Measurements from ENCODE around the gene MAP4K2. TPM values are rescaled to one million over a fixed set of nuclear protein-coding genes. Genes with fewer than 3 reads are reported as not detected.

MAP4K2 gene
- total and polyA plus RNA-seq, 2 of the 8 experiments (the other 6 are each of a cell fraction or from before 2014, with no cell fraction given): 20.1 to 20.7 TPM

DNA sequence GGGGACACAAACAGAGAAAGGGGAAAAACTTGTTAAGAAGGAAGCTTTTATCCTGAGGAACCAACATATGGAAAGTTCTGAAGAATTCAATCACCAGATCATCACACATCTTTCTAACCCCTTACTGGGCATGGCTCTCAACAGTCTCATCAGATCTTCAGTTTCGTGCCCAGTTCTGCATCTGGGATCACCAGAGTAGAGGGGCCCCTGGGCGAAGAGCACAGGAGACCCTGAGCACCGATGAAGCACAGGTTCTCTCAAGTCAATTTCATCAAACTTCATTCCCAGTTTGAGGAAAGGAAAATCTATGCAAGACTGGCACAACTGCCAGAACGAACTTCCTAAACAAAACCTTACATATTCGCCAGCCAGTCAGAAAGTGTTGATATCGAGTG is 34.7 kb downstream of the MAP4K2 start:
- Histone ChIP-seq H3K9me3 (ENCODE audit: insufficient read depth in 2 of 2, low read depth in 1 of 2, low read length in 1 of 2) (no peaks in the 10 kb centered on the region), H3K4me3 (ENCODE audit: extremely low read depth in 1 of 4, insufficient read depth in 2 of 4, low read depth in 3 of 4, low read length in 4 of 4) (no peak overlapping the region), H2AFZ (ENCODE audit: low read length) (no peak overlapping the region), H3K27ac (ENCODE audit: low read depth, low read length) (no peak overlapping the region), H3K4ac (replicated peaks; ENCODE audit: insufficient read length, low read depth, low read length) (no peak overlapping the region), H2AK5ac (ENCODE audit: low read depth, low read length) (no peak overlapping the region), H3K9ac (replicated peaks in 1 of 4; ENCODE audit: extremely low read depth in 1 of 4, low read depth in 3 of 4, low read length in 3 of 4) (no peak overlapping the region), H3K79me2 (ENCODE audit: control insufficient read depth in 1 of 2, insufficient read depth in 2 of 2, low read length in 2 of 2) (peaks cover 5 to 45% of the 10 kb centered on the region in 2 experiments; a peak in 3 of 4 replicates), H3K4me1 (replicated peaks in 1 of 4; ENCODE audit: control insufficient read depth in 3 of 4, insufficient read depth in 4 of 4, low read length in 3 of 4) (peaks cover 16 to 36% (median 30%) of the 10 kb centered on the region in 4 experiments), H4K20me1 (replicated peaks in 1 of 2; ENCODE audit: control insufficient read depth in 1 of 2, insufficient read depth in 2 of 2, low read length in 2 of 2) (peaks cover 28 to 44% of the 10 kb centered on the region in 2 experiments), H3K27me3 (replicated peaks in 1 of 4; ENCODE audit: control insufficient read depth in 3 of 4, extremely low read depth in 1 of 4, insufficient read depth in 3 of 4, low read length in 3 of 4) (no peaks in the 10 kb centered on the region; a peak in 1 of 7 replicates), H3K18ac (ENCODE audit: extremely low read depth, low read length) (no peak overlapping the region), H3K23me2 (ENCODE audit: low read depth, low read length) (no peaks in the 10 kb centered on the region), H3K4me2 (ENCODE audit: insufficient read depth in 1 of 2, low read depth in 2 of 2, low read length in 2 of 2) (no peak overlapping the region), H4K5ac (ENCODE audit: insufficient read length, low read depth, low read length) (no peak overlapping the region), H3K56ac (replicated peaks; ENCODE audit: insufficient read length, low read depth, low read length) (no peak overlapping the region), H2BK15ac (ENCODE audit: low read length) (no peak overlapping the region), H3K23ac (ENCODE audit: insufficient read length) (no peak overlapping the region), H4K8ac (ENCODE audit: extremely low read depth, insufficient read depth, low read length) (no peak overlapping the region), H2BK5ac (ENCODE audit: low read depth, low read length) (no peak overlapping the region), H4K91ac (replicated peaks; ENCODE audit: insufficient read length, low read length) (no peak overlapping the region), H2BK120ac (replicated peaks; ENCODE audit: low read depth, low read length) (no peak overlapping the region), H3K79me1 (ENCODE audit: low read depth, low read length) (peaks cover 6% of the 10 kb centered on the region), H2BK12ac (ENCODE audit: low read depth, low read length) (no peak overlapping the region), H3K36me3 (ENCODE audit: control insufficient read depth in 2 of 4, insufficient read depth in 4 of 4, low read length in 3 of 4) (peaks cover 58 to 98% (median 86%) of the 10 kb centered on the region in 4 experiments), H2BK20ac (ENCODE audit: low read length) (no peak overlapping the region), H3K14ac (ENCODE audit: insufficient read length) (no peak overlapping the region)
- FAIRE-seq: no peak
- WGBS, 2 experiments (ENCODE audit: extremely low coverage in 1 of 2, insufficient coverage in 1 of 2, insufficient read length in 1 of 2, insufficient replicate concordance in 2 of 2, low coverage in 1 of 2, low lambda C conversion rate in 2 of 2, missing lambda C conversion rate in 1 of 2): 91% methylated on average over 6 of the region's 6 CpGs; no CpG with 5 or more reads in 1 of the 2 experiments
- 0 out of 2 replicates have a peak, but pooled peaks have one; percentile 30 for TF ChIP-seq POLR2AphosphoS5 (IDR thresholded peaks at IDR 0.05; ENCODE audit: low read depth, low read length)
- TF ChIP-seq EZH2 (IDR thresholded peaks at IDR 0.05; ENCODE audit: low read depth, low read length, severe bottlenecking): no peak
- ChIA-PET POLR2A (ENCODE audit: partially characterized antibody) (interaction anchor here (0.7 to 42.9 kb wide), 4 partner anchors 3 to 408 kb away, joined by 4 to 1087 read pairs (median 546); partner anchors contain the start of genes PYGM, RASGRP2 and SF1), CTCF (ENCODE audit: partially characterized antibody) (interaction anchor here (0.9 to 23.6 kb wide), 8 partner anchors 8 to 49 kb away, joined by 3 to 376 read pairs (median 6); partner anchors contain the start of genes PYGM, RASGRP2 and SF1)
- DNase-seq (ENCODE audit: low read depth in 1 of 2, low spot score in 2 of 2): no peak

Measured in H1 (cell line).